Fibroblast of skin of left quadriceps (primary cell): ENCODE results near the gene SRP68.
A peak's percentile ranks its signal among the peaks of the same experiment; 100 is the strongest.

Experiments used
- DNase-seq, 2 experiments: peaks; one replicate each; pipeline ENCODE4 v3.0.0-alpha.2; 2013; ENCODE audit warnings: low read depth in 2 of 2

The SRP68 gene

GRCh38 chr17:76018340-76018680, 54.0 kb downstream of the SRP68 start:
- no peak for DNase-seq

GRCh38 chr17:76017481-76018339, 54.6 kb downstream of the SRP68 start:
- DNase-seq = no peak

GRCh38 chr17:76014925-76015261, 57.4 kb downstream of the SRP68 start:
- no peak for DNase-seq

GRCh38 chr17:76014100-76014924, 58.0 kb downstream of the SRP68 start:
- peak; percentile 27 to 29 for DNase-seq

GRCh38 chr17:76013377-76013932, 58.9 kb downstream of the SRP68 start:
- no peak for DNase-seq

GRCh38 chr17:76011951-76012350, 60.4 kb downstream of the SRP68 start:
- no peak for DNase-seq

- no peak for DNase-seq
These were observed 62.2 kb downstream of the SRP68 start for GRCh38 chr17:76009969-76010661.

GRCh38 chr17:76009447-76009846, 62.9 kb downstream of the SRP68 start:
- no peak for DNase-seq

- DNase-seq = no peak
These were observed 63.5 kb downstream of the SRP68 start for GRCh38 chr17:76008630-76009425.

- DNase-seq = no peak
These were observed 64.1 kb downstream of the SRP68 start for GRCh38 chr17:76008208-76008607.

GRCh38 chr17:76007850-76008165, 64.5 kb downstream of the SRP68 start:
- no peak for DNase-seq

GRCh38 chr17:76007131-76007849, 65.0 kb downstream of the SRP68 start:
- no peak for DNase-seq

- DNase-seq = peak; percentile 34 to 35
These were observed 66.8 kb downstream of the SRP68 start for GRCh38 chr17:76005263-76006149.

GRCh38 chr17:76004750-76005262, 67.5 kb downstream of the SRP68 start:
- no peak for DNase-seq

- no peak for DNase-seq
These were observed 68.4 kb downstream of the SRP68 start for GRCh38 chr17:76003915-76004314.

- DNase-seq = no peak
These were observed 70.2 kb downstream of the SRP68 start for GRCh38 chr17:76002100-76002499.

GRCh38 chr17:76000755-76001521, 71.4 kb downstream of the SRP68 start, which contains the start of gene CDK3:
Gene CDK3 (plus strand): TSS chr17:76000855. CDS start chr17:76001426, 571 bp downstream.
- no peak for DNase-seq

- no peak for DNase-seq
These were observed 72.1 kb downstream of the SRP68 start for GRCh38 chr17:76000016-76000754.
